Transverse colon (tissue), 3 donors: ENCODE measurements around the gene CHST11.

Source experiments
- EP300 ChIP-seq: sonication (generic); formaldehyde crosslinking; IDR thresholded peaks from one replicate; pipeline ENCODE4 v1.6.1; 2017; ENCODE audit warnings: antibody characterized with exemption, low read depth
- POLR2A ChIP-seq: fragments of 450-650 bp; IDR thresholded peaks from one replicate; pipeline ENCODE4 v1.6.1; 2016; ENCODE audit warnings: antibody characterized with exemption, mild to moderate bottlenecking, moderate library complexity
- POLR2AphosphoS5 ChIP-seq, 3 donors: sonication (generic); formaldehyde crosslinking; IDR thresholded peaks; one replicate each; pipeline ENCODE4 v1.6.1; 2016; ENCODE audit warnings: antibody characterized with exemption in 3 of 3

- TF ChIP-seq EP300, result no peak
- no peak for TF ChIP-seq POLR2AphosphoS5 (IDR thresholded peaks at IDR 0.05)
- no peak for TF ChIP-seq POLR2A
Observed at GRCh38 chr12:104526751-104527150, 70.0 kb downstream of the CHST11 start.
